Liver (tissue), 9 donors: ENCODE data around the gene MRAS. TPM values are rescaled to one million over a fixed set of nuclear protein-coding genes. Genes with fewer than 3 reads are reported as not detected.

Source experiments
- DNase-seq: peaks from one replicate; pipeline ENCODE4 v3.0.0-alpha.2; 2017; ENCODE audit warnings: low spot score
- H3K27ac ChIP-seq, 2 donors: one replicate each; pipeline ENCODE4 v1.7.0; 2013; ENCODE audit warnings: inconsistent platforms in 2 of 2, low read length in 2 of 2, control low read depth in 1 of 2, low read depth in 1 of 2, mild to moderate bottlenecking in 1 of 2
- H3K27me3 ChIP-seq, 4 donors: one replicate each; pipeline versions ENCODE4 v1.6.1 to v1.7.0; 2013; ENCODE audit warnings: low read length in 3 of 4, inconsistent platforms in 1 of 4, mild to moderate bottlenecking in 1 of 4, moderate library complexity in 1 of 4; ENCODE audit not compliant: control insufficient read depth in 4 of 4, insufficient read depth in 4 of 4
- H3K36me3 ChIP-seq, 4 donors: one replicate each; pipeline versions ENCODE4 v1.6.1 to v1.7.0; 2013; ENCODE audit warnings: low read length in 3 of 4, mild to moderate bottlenecking in 3 of 4, low read depth in 1 of 4, moderate library complexity in 1 of 4; ENCODE audit not compliant: control insufficient read depth in 4 of 4, insufficient read depth in 3 of 4
- H3K4me1 ChIP-seq, 4 donors: one replicate each; pipeline versions ENCODE4 v1.6.1 to v1.7.0; 2013; ENCODE audit warnings: low read length in 3 of 4, mild to moderate bottlenecking in 3 of 4, moderate library complexity in 1 of 4; ENCODE audit not compliant: control insufficient read depth in 4 of 4, insufficient read depth in 4 of 4
- H3K4me3 ChIP-seq, 3 donors: one replicate each; pipeline versions ENCODE4 v1.6.1 to v1.7.0; 2013; ENCODE audit warnings: low read length in 3 of 3, control low read depth in 1 of 3, low read depth in 1 of 3, mild to moderate bottlenecking in 1 of 3
- H3K9ac ChIP-seq, 2 donors: one replicate each; pipeline ENCODE4 v1.7.0; 2013; ENCODE audit warnings: low read length in 2 of 2, mild to moderate bottlenecking in 2 of 2, moderate library complexity in 2 of 2, control low read depth in 1 of 2, low read depth in 1 of 2
- H3K9me3 ChIP-seq, 4 donors: one replicate each; pipeline versions ENCODE4 v1.6.1 to v1.7.0; 2013; ENCODE audit warnings: low read length in 3 of 4; ENCODE audit not compliant: control insufficient read depth in 4 of 4
- EGR1 ChIP-seq, 2 donors: IDR thresholded peaks; 2 replicates each; pipeline ENCODE4 v1.6.1; 2016 to 2018; ENCODE audit warnings: antibody characterized with exemption in 2 of 2, low read depth in 2 of 2
- FOXA1 ChIP-seq: IDR thresholded peaks from 2 replicates; pipeline ENCODE4 v1.6.1; 2016; ENCODE audit warnings: antibody characterized with exemption
- FOXA2 ChIP-seq: IDR thresholded peaks from 2 replicates; pipeline ENCODE4 v1.6.1; 2016; ENCODE audit warnings: antibody characterized with exemption
- GABPA ChIP-seq, 2 donors: IDR thresholded peaks in 1 of 2; conservative IDR thresholded peaks in 1 of 2; 2 replicates each; pipeline ENCODE4 v1.6.1; 2016; ENCODE audit warnings: antibody characterized with exemption in 2 of 2, mild to moderate bottlenecking in 1 of 2, moderate library complexity in 1 of 2
- HNF4A ChIP-seq, 2 donors: conservative IDR thresholded peaks; 2 replicates each; pipeline ENCODE4 v1.6.1; 2016; ENCODE audit warnings: antibody characterized with exemption in 2 of 2, mild to moderate bottlenecking in 2 of 2
- HNF4G ChIP-seq: IDR thresholded peaks from 2 replicates; pipeline ENCODE4 v1.6.1; 2016; ENCODE audit warnings: antibody characterized with exemption
- MAX ChIP-seq: IDR thresholded peaks from 2 replicates; pipeline ENCODE4 v1.6.1; 2016; ENCODE audit warnings: antibody characterized with exemption
- RAD21 ChIP-seq, 2 donors: IDR thresholded peaks; 2 replicates each; pipeline ENCODE4 v1.6.1; 2016; ENCODE audit warnings: antibody characterized with exemption in 2 of 2, mild to moderate bottlenecking in 2 of 2
- REST ChIP-seq: IDR thresholded peaks from 2 replicates; pipeline ENCODE4 v1.6.1; 2016; ENCODE audit warnings: antibody characterized with exemption, mild to moderate bottlenecking
- RXRA ChIP-seq, 2 donors: IDR thresholded peaks; 2 replicates each; pipeline ENCODE4 v1.6.1; 2017 to 2018; ENCODE audit warnings: antibody characterized with exemption in 2 of 2, mild to moderate bottlenecking in 1 of 2
- SP1 ChIP-seq: IDR thresholded peaks from 2 replicates; pipeline ENCODE4 v1.6.1; 2018; ENCODE audit warnings: antibody characterized with exemption, mild to moderate bottlenecking
- TAF1 ChIP-seq: conservative IDR thresholded peaks from 2 replicates; pipeline ENCODE4 v1.6.1; 2016; ENCODE audit warnings: antibody characterized with exemption, mild to moderate bottlenecking
- YY1 ChIP-seq: IDR thresholded peaks from 2 replicates; pipeline ENCODE4 v1.6.1; 2016; ENCODE audit warnings: antibody characterized with exemption, mild to moderate bottlenecking
- WGBS: extraction: QIAGEN DNeasy Blood & Tissue Kit; methylation state at CpG from one replicate; pipeline ENCODE4 v1.1.7; 2013; 5-methylcytosine and 5-hydroxymethylcytosine counted together
- polyA plus RNA-seq, 2 donors: library from polyadenylated mRNA; stranded (reverse) in 1 of 2; unstranded in 1 of 2; fragments of 200-250 nt in 1 of 2; fragments of >200 nt in 1 of 2; fragmentation: Nextera tagmentation in 1 of 2; extraction: Ambion mirVana in 1 of 2; gene quantifications; one replicate each; pipeline versions ENCODE4 v1.2.1 to v1.2.3, GENCODE V29; 2013 to 2015
- total RNA-seq, 2 donors: library from RNA; depleted of rRNA; stranded (reverse); fragments of >200 nt; gene quantifications; one replicate each; pipeline ENCODE4 v1.2.3, GENCODE V29; 2014
- TF ChIP-seq, protein P1 (sequence below): IDR thresholded peaks from 2 replicates; pipeline ENCODE4 v1.6.1; 2016; ENCODE audit warnings: antibody characterized with exemption
- donor health status: healthy.
- donor health status: healthy.
- donor health status: healthy.
- donor health status: healthy.
- donor health status: healthy.

MRAS gene
- total and polyA plus RNA-seq, 4 donors: 1.6 to 2.6 (median 1.9) TPM

DNA sequence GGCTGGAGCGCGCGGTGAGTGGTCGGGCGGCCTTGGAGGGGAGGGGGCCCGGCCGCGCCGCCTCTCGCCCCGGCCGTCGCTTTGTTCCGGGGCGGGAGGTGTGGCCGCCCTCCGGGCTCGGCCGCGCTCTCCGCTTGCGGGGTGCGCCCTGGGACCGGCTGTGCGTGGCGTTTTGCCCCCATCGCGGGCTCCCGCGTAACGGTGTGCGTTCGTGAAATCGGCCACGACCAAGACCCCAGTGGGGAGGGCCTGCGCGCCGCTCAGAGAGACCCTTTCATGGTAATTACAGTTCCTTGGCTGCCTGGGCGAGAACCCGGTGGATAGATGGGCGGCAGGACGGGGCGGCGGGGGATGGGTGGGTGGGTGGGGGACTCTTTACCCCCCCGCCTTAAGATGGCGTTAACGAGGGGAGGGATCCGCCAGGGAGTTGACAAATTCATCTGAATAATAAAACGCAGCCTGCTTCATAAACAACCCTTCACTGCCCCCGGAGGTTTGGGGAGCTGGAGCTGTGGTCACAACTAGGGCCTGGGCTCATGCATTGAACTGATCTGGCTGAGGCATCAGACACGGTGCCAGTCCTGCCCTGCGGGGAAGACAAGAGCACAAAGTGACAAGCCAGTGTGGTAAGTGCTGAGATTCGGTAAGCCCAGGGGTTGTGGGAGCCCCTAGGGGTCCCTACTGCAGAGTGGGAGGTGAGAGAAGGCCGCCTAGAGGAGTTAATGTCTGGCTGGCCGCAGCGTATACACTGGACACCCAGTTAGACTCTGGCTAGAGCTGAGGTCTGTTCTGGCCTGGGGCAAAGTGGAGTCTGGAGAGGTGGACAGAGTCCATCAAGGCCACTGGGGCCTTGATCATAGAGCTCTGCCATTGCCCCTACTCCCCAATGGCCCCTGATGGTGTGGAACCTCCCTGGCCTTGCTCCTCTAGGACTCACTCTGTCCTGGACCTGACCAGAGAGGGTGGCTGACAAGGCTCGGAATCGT is 668 bp downstream of the MRAS start:
- H3K36me3 ChIP-seq: no peaks in the 10 kb centered on the region
- peaks cover 1 to 26% (median 14%) of the 10 kb centered on the region in 4 donors for H3K4me1 ChIP-seq
- H3K27ac ChIP-seq: peak overlapping the region; percentile 64 to 68
- no peak overlapping the region for H3K9ac ChIP-seq
- TF ChIP-seq YY1: no peak
- no peaks in the 10 kb centered on the region for H3K9me3 ChIP-seq
- H3K27me3 ChIP-seq: no peaks in the 10 kb centered on the region
- H3K4me3 ChIP-seq: peak overlapping the region in 2 of 3 donors; percentile 74 to 85
- no peak for DNase-seq
- WGBS: 16% methylated on average over 58 of the region's 58 CpGs

GRCh38 chr3:138349926-138350665 is 1.7 kb downstream of the MRAS start:
- peaks cover 0 to 19% (median 8%) of the 10 kb centered on the region in 4 donors for H3K4me1 ChIP-seq
- WGBS: 70% methylated on average over 15 of the region's 15 CpGs
- no peak for DNase-seq
- H3K27ac ChIP-seq: no peak overlapping the region
- H3K9ac ChIP-seq: no peak overlapping the region
- no peak for TF ChIP-seq GABPA (IDR thresholded peaks at IDR 0.05 in 1 of 2, conservative IDR thresholded peaks at IDR 0.05 in 1 of 2)
- no peaks in the 10 kb centered on the region for H3K27me3 ChIP-seq
- H3K36me3 ChIP-seq: no peaks in the 10 kb centered on the region
- H3K9me3 ChIP-seq: no peaks in the 10 kb centered on the region
- no peak overlapping the region for H3K4me3 ChIP-seq

GRCh38 chr3:138351151-138351550 is 2.8 kb downstream of the MRAS start:
- Histone ChIP-seq H3K27me3 (no peaks in the 10 kb centered on the region), H3K9ac (no peak overlapping the region), H3K36me3 (no peaks in the 10 kb centered on the region), H3K4me1 (peaks cover 0 to 19% (median 7%) of the 10 kb centered on the region in 4 donors), H3K27ac (no peak overlapping the region), H3K4me3 (no peak overlapping the region), H3K9me3 (no peaks in the 10 kb centered on the region)
- no peak for DNase-seq
- no peak for TF ChIP-seq TAF1
- no peak for TF ChIP-seq HNF4G
- TF ChIP-seq FOXA1: no peak
- TF ChIP-seq MAX: no peak
- TF ChIP-seq REST: no peak
- TF ChIP-seq RXRA (IDR thresholded peaks at IDR 0.05): no peak
- no peak for TF ChIP-seq HNF4A (conservative IDR thresholded peaks at IDR 0.05)
- TF ChIP-seq EGR1 (IDR thresholded peaks at IDR 0.05; ENCODE audit: low read depth in 2 of 2): no peak
- TF ChIP-seq YY1: no peak
- no peak for TF ChIP-seq SP1
- TF ChIP-seq RAD21 (IDR thresholded peaks at IDR 0.05): no peak
- TF ChIP-seq, protein P1, sequence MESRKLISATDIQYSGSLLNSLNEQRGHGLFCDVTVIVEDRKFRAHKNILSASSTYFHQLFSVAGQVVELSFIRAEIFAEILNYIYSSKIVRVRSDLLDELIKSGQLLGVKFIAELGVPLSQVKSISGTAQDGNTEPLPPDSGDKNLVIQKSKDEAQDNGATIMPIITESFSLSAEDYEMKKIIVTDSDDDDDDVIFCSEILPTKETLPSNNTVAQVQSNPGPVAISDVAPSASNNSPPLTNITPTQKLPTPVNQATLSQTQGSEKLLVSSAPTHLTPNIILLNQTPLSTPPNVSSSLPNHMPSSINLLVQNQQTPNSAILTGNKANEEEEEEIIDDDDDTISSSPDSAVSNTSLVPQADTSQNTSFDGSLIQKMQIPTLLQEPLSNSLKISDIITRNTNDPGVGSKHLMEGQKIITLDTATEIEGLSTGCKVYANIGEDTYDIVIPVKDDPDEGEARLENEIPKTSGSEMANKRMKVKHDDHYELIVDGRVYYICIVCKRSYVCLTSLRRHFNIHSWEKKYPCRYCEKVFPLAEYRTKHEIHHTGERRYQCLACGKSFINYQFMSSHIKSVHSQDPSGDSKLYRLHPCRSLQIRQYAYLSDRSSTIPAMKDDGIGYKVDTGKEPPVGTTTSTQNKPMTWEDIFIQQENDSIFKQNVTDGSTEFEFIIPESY: no peak
- no peak for TF ChIP-seq FOXA2
